Neural progenitor cell (in vitro differentiated cells): Measurements from ENCODE around the gene NKD2. TPM values are rescaled to one million over a fixed set of nuclear protein-coding genes. Genes with fewer than 3 reads are reported as not detected.

Experiments used
- DNase-seq: peaks from one replicate; pipeline ENCODE4 v3.0.0-alpha.2; 2016; ENCODE audit warnings: low spot score
- H2AFZ ChIP-seq: fragments of 200-600 bp; sonication (generic); replicated peaks from 2 replicates; pipeline ENCODE4 v1.6.1; 2016; ENCODE audit warnings: antibody characterized with exemption
- H3F3A ChIP-seq: fragments of 200-600 bp; sonication (generic); 2 replicates; pipeline ENCODE4 v1.6.1; 2016; ENCODE audit warnings: antibody characterized with exemption, low read depth
- H3K27ac ChIP-seq: fragments of 200-600 bp; sonication (generic); 2 replicates; pipeline ENCODE4 v1.5.1; 2016; ENCODE audit warnings: mild to moderate bottlenecking
- H3K27me3 ChIP-seq: fragments of 200-600 bp; sonication (generic); 2 replicates; pipeline ENCODE4 v1.6.1; 2016; ENCODE audit warnings: mild to moderate bottlenecking, moderate library complexity
- H3K36me3 ChIP-seq: fragments of 200-600 bp; sonication (generic); 2 replicates; pipeline ENCODE4 v1.5.1; 2016
- H3K4me1 ChIP-seq: fragments of 200-600 bp; sonication (generic); 2 replicates; pipeline ENCODE4 v1.6.1; 2016; ENCODE audit warnings: mixed run types
- H3K4me2 ChIP-seq: fragments of 200-600 bp; sonication (generic); 2 replicates; pipeline ENCODE4 v1.6.1; 2016
- H3K4me3 ChIP-seq: fragments of 200-600 bp; sonication (generic); 2 replicates; pipeline ENCODE4 v1.5.1; 2016
- H3K79me2 ChIP-seq: fragments of 200-600 bp; sonication (generic); 2 replicates; pipeline ENCODE4 v1.6.1; 2016; ENCODE audit warnings: low read depth
- H3K9ac ChIP-seq: fragments of 200-600 bp; sonication (generic); 2 replicates; pipeline ENCODE4 v1.6.1; 2016
- H3K9me3 ChIP-seq: fragments of 200-600 bp; sonication (generic); 2 replicates; pipeline ENCODE4 v1.5.1; 2016; ENCODE audit warnings: low read depth
- H4K20me1 ChIP-seq: fragments of 200-600 bp; sonication (generic); 2 replicates; pipeline ENCODE4 v1.6.1; 2016; ENCODE audit warnings: low read depth
- H3K27ac Mint-ChIP-seq: 3 replicates; pipeline ENCODE4 v1.8.0; 2021; ENCODE audit warnings: mixed read lengths
- H3K27me3 Mint-ChIP-seq: 2 replicates; pipeline ENCODE4 v1.8.0; 2022; ENCODE audit warnings: low read depth, mild to moderate bottlenecking, inconsistent platforms, moderate library complexity, mixed read lengths; ENCODE audit not compliant: insufficient read depth
- H3K36me3 Mint-ChIP-seq: 3 replicates; pipeline ENCODE4 v1.8.0; 2021; ENCODE audit warnings: mixed read lengths
- H3K4me1 Mint-ChIP-seq: 3 replicates; pipeline ENCODE4 v1.8.0; 2021; ENCODE audit warnings: mixed read lengths
- H3K4me3 Mint-ChIP-seq: 3 replicates; pipeline ENCODE4 v1.8.0; 2021; ENCODE audit warnings: mild to moderate bottlenecking, moderate library complexity, mixed read lengths
- H3K9me3 Mint-ChIP-seq: 3 replicates; pipeline ENCODE4 v1.8.0; 2020; ENCODE audit warnings: mixed read lengths
- CTCF ChIP-seq: fragments of 200-600 bp; sonication (generic); IDR thresholded peaks from 2 replicates; pipeline ENCODE4 v1.5.1; 2017; ENCODE audit warnings: antibody characterized with exemption, mild to moderate bottlenecking
- EZH2 ChIP-seq: fragments of 200-600 bp; sonication (generic); IDR thresholded peaks from 2 replicates; pipeline ENCODE4 v1.6.1; 2017; ENCODE audit warnings: antibody characterized with exemption, mild to moderate bottlenecking, moderate library complexity
- EZH2phosphoT487 ChIP-seq: fragments of 200-600 bp; sonication (generic); IDR thresholded peaks from 2 replicates; pipeline ENCODE4 v1.6.1; 2017; ENCODE audit warnings: antibody characterized with exemption
- total RNA-seq: library from RNA; depleted of rRNA; stranded (reverse); fragments of >200 nt; gene quantifications from 2 replicates; pipeline ENCODE4 v1.2.3, GENCODE V29; 2015; ENCODE audit warnings: low replicate concordance

Gene NKD2
- total RNA-seq, 1 donor from 2014 or later, result 1.3 TPM

- H3K27ac Mint-ChIP-seq, result no peak overlapping the region
- Histone ChIP-seq H3K27ac (no peak overlapping the region), H3K4me2 (no peak overlapping the region), H3K4me1 (peaks cover 9% of the 10 kb centered on the region), H3K27me3 (no peaks in the 10 kb centered on the region), H3K79me2 (no peaks in the 10 kb centered on the region), H3K9me3 (no peaks in the 10 kb centered on the region), H4K20me1 (no peaks in the 10 kb centered on the region), H3K36me3 (no peaks in the 10 kb centered on the region), H3K9ac (no peak overlapping the region), H3F3A (peaks cover 11% of the 10 kb centered on the region), H3K4me3 (no peak overlapping the region), H2AFZ (no peak overlapping the region)
- H3K27me3 Mint-ChIP-seq, result peaks cover 10% of the 10 kb centered on the region
- TF ChIP-seq EZH2phosphoT487 (no peak), EZH2 (no peak), CTCF (no peak)
- H3K4me1 Mint-ChIP-seq, result peaks cover 35% of the 10 kb centered on the region
- no peak for DNase-seq
- no peak overlapping the region for H3K4me3 Mint-ChIP-seq
- H3K9me3 Mint-ChIP-seq, result peaks cover 4% of the 10 kb centered on the region
- no peaks in the 10 kb centered on the region for H3K36me3 Mint-ChIP-seq
Measured at GRCh38 chr5:994821-995220, 13.8 kb upstream of the NKD2 start.

- Mint-ChIP-seq H3K4me3 (no peak overlapping the region), H3K27me3 (peaks cover 10% of the 10 kb centered on the region), H3K4me1 (peaks cover 30% of the 10 kb centered on the region), H3K36me3 (no peaks in the 10 kb centered on the region), H3K9me3 (peaks cover 4% of the 10 kb centered on the region), H3K27ac (no peak overlapping the region)
- peaks cover 6% of the 10 kb centered on the region for H3F3A ChIP-seq
- no peak overlapping the region for H3K27ac ChIP-seq
- no peaks in the 10 kb centered on the region for H3K36me3 ChIP-seq
- no peak overlapping the region for H3K4me2 ChIP-seq
- peaks cover 5% of the 10 kb centered on the region for H3K4me1 ChIP-seq
- no peak for DNase-seq
- no peaks in the 10 kb centered on the region for H3K79me2 ChIP-seq
- H3K4me3 ChIP-seq, result no peak overlapping the region
- no peak overlapping the region for H3K9ac ChIP-seq
- TF ChIP-seq EZH2 (no peak), CTCF (no peak), EZH2phosphoT487 (no peak)
- no peaks in the 10 kb centered on the region for H4K20me1 ChIP-seq
- peaks cover 2% of the 10 kb centered on the region for H3K27me3 ChIP-seq
- no peaks in the 10 kb centered on the region for H3K9me3 ChIP-seq
- H2AFZ ChIP-seq, result no peak overlapping the region
Measured at GRCh38 chr5:995318-995717, 13.3 kb upstream of the NKD2 start.

GRCh38 chr5:997001-997474 lies 11.6 kb upstream of the NKD2 start:
- Mint-ChIP-seq H3K9me3 (no peaks in the 10 kb centered on the region), H3K27ac (no peak overlapping the region), H3K4me1 (peaks cover 26% of the 10 kb centered on the region), H3K4me3 (no peak overlapping the region), H3K27me3 (peaks cover 10% of the 10 kb centered on the region), H3K36me3 (no peaks in the 10 kb centered on the region)
- Histone ChIP-seq H3F3A (no peaks in the 10 kb centered on the region), H4K20me1 (no peaks in the 10 kb centered on the region), H3K4me3 (no peak overlapping the region), H3K79me2 (no peaks in the 10 kb centered on the region), H3K27ac (no peak overlapping the region), H3K36me3 (no peaks in the 10 kb centered on the region), H3K4me2 (no peak overlapping the region), H2AFZ (no peak overlapping the region), H3K9ac (no peak overlapping the region), H3K4me1 (no peaks in the 10 kb centered on the region), H3K9me3 (no peaks in the 10 kb centered on the region), H3K27me3 (peaks cover 11% of the 10 kb centered on the region)
- no peak for DNase-seq
- no peak for TF ChIP-seq EZH2
- TF ChIP-seq EZH2phosphoT487, result no peak
- TF ChIP-seq CTCF, result no peak
